GM12864 (cell line): ENCODE data around the gene RAD50.
"Not testable (repeated sequence)": the region's sequence is repeated elsewhere in the genome, so short reads cannot be mapped to it uniquely, and the experiment has no call there.

Experiments
- DNase-seq: peaks from one replicate; pipeline ENCODE4 v3.0.0-alpha.2; 2011; ENCODE audit warnings: low read depth
- H3K4me3 ChIP-seq: 2 replicates; pipeline ENCODE4 v1.5.1; 2011; ENCODE audit warnings: mild to moderate bottlenecking, low read depth, low read length, control low read depth
- CTCF ChIP-seq: IDR thresholded peaks from 2 replicates; pipeline ENCODE4 v1.5.1; 2011; ENCODE audit warnings: low read depth, mild to moderate bottlenecking, moderate library complexity, low read length, control low read depth, inconsistent platforms; ENCODE audit errors: missing control alignments

Gene RAD50

GRCh38 chr5:132556763-132557477 is at the start of gene RAD50:
TSS of gene RAD50 (plus strand) at chr5:132556977. CDS start at chr5:132557325, 348 bp downstream.
- TF ChIP-seq CTCF = no peak
- H3K4me3 ChIP-seq = peak within 1 kb of the TSS; percentile 70

GRCh38 chr5:132510076-132510475 is 46.7 kb upstream of the RAD50 start:
- DNase-seq = no peak
- TF ChIP-seq CTCF = no peak
- no peak overlapping the region for H3K4me3 ChIP-seq

More at GRCh38 chr5:132556763-132557477, at the start of gene RAD50:
- peak; percentile 88 for DNase-seq

- not testable (repeated sequence) for H3K4me3 ChIP-seq, DNase-seq
Measured at GRCh38 chr5:132513618-132514336, 43.0 kb upstream of the RAD50 start.

GRCh38 chr5:132522067-132522466 is 34.7 kb upstream of the RAD50 start:
- H3K4me3 ChIP-seq, DNase-seq: not testable (repeated sequence)

GRCh38 chr5:132524877-132525276 is 31.9 kb upstream of the RAD50 start:
- not testable (repeated sequence) for DNase-seq, H3K4me3 ChIP-seq

GRCh38 chr5:132525299-132525724 is 31.5 kb upstream of the RAD50 start:
- no peak for TF ChIP-seq CTCF
- peak; percentile 93 for DNase-seq
- no peak overlapping the region for H3K4me3 ChIP-seq

GRCh38 chr5:132526290-132526973 is 30.3 kb upstream of the RAD50 start:
- peak; percentile 74 for TF ChIP-seq CTCF
- H3K4me3 ChIP-seq = no peak overlapping the region
- no peak for DNase-seq

GRCh38 chr5:132526974-132527564 is 29.7 kb upstream of the RAD50 start:
- DNase-seq = no peak

More at GRCh38 chr5:132526974-132527564, 29.7 kb upstream of the RAD50 start:
- no peak overlapping the region for H3K4me3 ChIP-seq
- TF ChIP-seq CTCF = no peak
